ENCODE data around the gene RCAN3.

Gene RCAN3

DNA sequence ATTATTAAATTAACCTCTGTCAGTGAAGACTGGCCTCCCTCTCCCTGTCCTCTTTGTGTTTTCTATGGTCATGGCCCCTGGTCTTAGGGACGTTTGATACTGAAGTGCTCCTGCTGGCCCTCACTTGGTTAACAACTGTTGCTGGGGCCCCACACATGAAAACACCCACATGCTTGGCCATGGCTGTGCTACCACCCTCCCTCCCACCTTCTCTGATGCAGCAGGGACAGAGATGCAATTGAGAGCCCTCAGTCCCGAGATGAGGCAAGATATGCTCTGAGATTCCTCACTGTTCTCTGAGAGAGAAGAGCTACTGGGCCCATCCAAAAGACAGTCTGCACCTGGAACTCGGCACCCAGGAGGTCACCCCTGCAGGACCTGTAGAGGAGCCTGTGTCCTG is 86.6 kb downstream of the RCAN3 start:
- DNase-seq (ENCODE audit: low read depth in 1 of 2, low spot score in 1 of 2), result no peak
- in situ Hi-C loops (cut with HindIII; ENCODE audit: low pct_unique_long_range_greater_than_20kb, low sequenced_read_pairs), result no loop called here
- no peak for TF ChIP-seq JUND (IDR thresholded peaks at IDR 0.05; ENCODE audit: low read depth)
